Natural killer cell (primary cell): ENCODE data around the gene RBMS3. TPM values are rescaled to one million over a fixed set of nuclear protein-coding genes. Genes with fewer than 3 reads are reported as not detected.

Experiments
- ATAC-seq, 3 donors: fragments of 150-1000 bp in 2 of 3; fragments of 200-7000 bp in 1 of 3; cut with Tn5 transposase; 1 replicate in 1 of 3; 2 replicates in 2 of 3; pipeline ENCODE4 v1.10.0; 2021; ENCODE audit warnings: mild to moderate bottlenecking in 2 of 3, moderate library complexity in 2 of 3
- DNase-seq, 2 donors: peaks; one replicate each; pipeline versions ENCODE4 v3.0.0 to v3.0.0-alpha.2; 2013 to 2021; ENCODE audit warnings: mixed read lengths in 1 of 2
- H3K27ac ChIP-seq: one replicate; pipeline ENCODE4 v1.5.1; 2013; ENCODE audit warnings: mild to moderate bottlenecking, low read length
- H3K27me3 ChIP-seq: one replicate; pipeline ENCODE4 v1.6.1; 2013; ENCODE audit warnings: low read length; ENCODE audit not compliant: control insufficient read depth, insufficient read depth
- H3K36me3 ChIP-seq: one replicate; pipeline ENCODE4 v1.6.1; 2013; ENCODE audit warnings: low read length; ENCODE audit not compliant: control insufficient read depth, insufficient read depth
- H3K4me1 ChIP-seq: one replicate; pipeline ENCODE4 v1.6.1; 2013; ENCODE audit warnings: low read length; ENCODE audit not compliant: control insufficient read depth, insufficient read depth
- H3K4me3 ChIP-seq: one replicate; pipeline ENCODE4 v1.5.1; 2013; ENCODE audit warnings: low read length
- H3K9me3 ChIP-seq: one replicate; pipeline ENCODE4 v1.6.1; 2013; ENCODE audit warnings: low read length; ENCODE audit not compliant: control insufficient read depth, insufficient read depth
- H3K27ac Mint-ChIP-seq, 2 donors: one replicate each; pipeline ENCODE4 v1.8.0; 2022; ENCODE audit warnings: mild to moderate bottlenecking in 2 of 2, mixed read lengths in 2 of 2, moderate library complexity in 1 of 2
- H3K27me3 Mint-ChIP-seq, 2 donors: one replicate each; pipeline ENCODE4 v1.8.0; 2022; ENCODE audit warnings: low read depth in 2 of 2, mixed read lengths in 2 of 2
- H3K36me3 Mint-ChIP-seq: one replicate; pipeline ENCODE4 v1.8.0; 2022; ENCODE audit warnings: mixed read lengths
- H3K4me1 Mint-ChIP-seq, 2 donors: one replicate each; pipeline ENCODE4 v1.8.0; 2022; ENCODE audit warnings: mixed read lengths in 2 of 2
- H3K4me3 Mint-ChIP-seq: one replicate; pipeline ENCODE4 v1.8.0; 2022; ENCODE audit warnings: mild to moderate bottlenecking, moderate library complexity, mixed read lengths
- H3K9me3 Mint-ChIP-seq, 2 donors: one replicate each; pipeline ENCODE4 v1.8.0; 2022; ENCODE audit warnings: mixed read lengths in 2 of 2
- WGBS: methylation state at CpG from one replicate; pipeline ENCODE4 v1.1.7; 2013; ENCODE audit warnings: missing lambda C conversion rate; ENCODE audit not compliant: insufficient coverage; 5-methylcytosine and 5-hydroxymethylcytosine counted together
- intact Hi-C: fragments of 100-400 bp; cut with micrococcal nuclease; formaldehyde crosslinking; loops from one replicate; pipeline ENCODE4 v1.14.2; 2022
- total RNA-seq, 4 donors: library from RNA; stranded (reverse); fragments of 120-200 nt in 1 of 4; gene quantifications; one replicate each; pipeline versions ENCODE4 v1.2.3 to v1.2.4, GENCODE V29; 2013 to 2022
- TF ChIP-seq, protein P1 (sequence below): fragments of 200-600 bp; IDR thresholded peaks from one replicate; pipeline ENCODE4 v1.8.0; 2022; ENCODE audit warnings: antibody characterized with exemption

The RBMS3 gene
- total RNA-seq, 3 donors from 2014 or later (not counting 1 experiment from before 2014, with no cell fraction given), result 0.16 TPM; not detected in 2

DNA sequence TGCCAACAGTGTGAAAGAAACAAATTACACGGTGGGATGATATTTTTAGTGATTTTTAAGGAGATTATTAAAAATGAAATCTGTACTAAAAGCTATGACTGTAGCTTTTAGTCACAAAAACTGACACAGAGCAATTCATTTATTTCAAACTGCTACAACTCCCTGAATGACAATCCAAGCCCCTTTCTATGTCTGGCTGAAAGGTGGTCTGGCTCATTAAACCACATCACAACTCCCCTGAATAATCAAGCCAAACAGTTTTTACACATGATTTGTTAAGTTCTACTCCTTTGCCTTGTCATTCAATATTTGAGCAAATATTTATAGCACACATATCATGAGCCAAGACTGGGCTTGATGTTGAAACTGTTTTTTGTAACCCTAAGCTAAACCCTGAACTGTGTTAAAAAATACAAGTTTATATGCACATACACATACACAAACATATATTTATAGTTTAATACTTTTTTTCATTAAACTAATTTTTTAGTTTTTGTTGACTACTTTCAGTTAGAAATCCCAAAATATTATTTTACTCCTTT, 125.5 kb downstream of the RBMS3 start:
- Mint-ChIP-seq H3K36me3 (no peaks in the 10 kb centered on the region), H3K9me3 (peaks cover 2% of the 10 kb centered on the region in 2 donors), H3K27me3 (no peaks in the 10 kb centered on the region), H3K27ac (no peak overlapping the region), H3K4me3 (no peak overlapping the region), H3K4me1 (no peaks in the 10 kb centered on the region)
- intact Hi-C loops, result no loop called here
- no peaks in the 10 kb centered on the region for H3K9me3 ChIP-seq
- ATAC-seq (no peak), DNase-seq (no peak)
- no peaks in the 10 kb centered on the region for H3K4me1 ChIP-seq
- no peak overlapping the region for H3K27ac ChIP-seq
- no peaks in the 10 kb centered on the region for H3K27me3 ChIP-seq
- WGBS, result no CpG with 5 or more reads among the region's 1 CpG
- TF ChIP-seq, protein P1, sequence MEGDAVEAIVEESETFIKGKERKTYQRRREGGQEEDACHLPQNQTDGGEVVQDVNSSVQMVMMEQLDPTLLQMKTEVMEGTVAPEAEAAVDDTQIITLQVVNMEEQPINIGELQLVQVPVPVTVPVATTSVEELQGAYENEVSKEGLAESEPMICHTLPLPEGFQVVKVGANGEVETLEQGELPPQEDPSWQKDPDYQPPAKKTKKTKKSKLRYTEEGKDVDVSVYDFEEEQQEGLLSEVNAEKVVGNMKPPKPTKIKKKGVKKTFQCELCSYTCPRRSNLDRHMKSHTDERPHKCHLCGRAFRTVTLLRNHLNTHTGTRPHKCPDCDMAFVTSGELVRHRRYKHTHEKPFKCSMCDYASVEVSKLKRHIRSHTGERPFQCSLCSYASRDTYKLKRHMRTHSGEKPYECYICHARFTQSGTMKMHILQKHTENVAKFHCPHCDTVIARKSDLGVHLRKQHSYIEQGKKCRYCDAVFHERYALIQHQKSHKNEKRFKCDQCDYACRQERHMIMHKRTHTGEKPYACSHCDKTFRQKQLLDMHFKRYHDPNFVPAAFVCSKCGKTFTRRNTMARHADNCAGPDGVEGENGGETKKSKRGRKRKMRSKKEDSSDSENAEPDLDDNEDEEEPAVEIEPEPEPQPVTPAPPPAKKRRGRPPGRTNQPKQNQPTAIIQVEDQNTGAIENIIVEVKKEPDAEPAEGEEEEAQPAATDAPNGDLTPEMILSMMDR, result no peak
- H3K36me3 ChIP-seq, result no peaks in the 10 kb centered on the region
- H3K4me3 ChIP-seq, result no peak overlapping the region

DNA sequence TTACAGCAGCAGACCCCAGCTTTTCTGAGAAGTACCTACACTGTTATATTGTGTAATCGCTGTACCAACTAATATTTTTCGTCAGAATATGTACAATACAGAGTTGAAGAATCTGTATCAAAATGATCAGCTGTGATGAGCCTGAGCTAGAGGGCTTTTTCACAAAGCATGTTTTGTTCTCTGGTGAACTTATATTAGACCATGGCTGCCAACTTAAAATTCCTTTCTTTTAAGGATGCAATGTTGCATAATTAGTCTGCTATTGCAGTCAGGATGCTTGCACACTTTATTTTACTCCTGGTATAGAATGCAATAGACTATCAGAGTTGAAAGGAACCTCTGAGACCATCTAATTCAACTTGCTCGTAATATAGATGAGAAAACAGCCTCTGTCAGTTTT, 127.8 kb downstream of the RBMS3 start:
- H3K36me3 ChIP-seq, result no peaks in the 10 kb centered on the region
- TF ChIP-seq, protein P1, result no peak
- no peaks in the 10 kb centered on the region for H3K4me1 ChIP-seq
- no peak overlapping the region for H3K4me3 Mint-ChIP-seq
- no peaks in the 10 kb centered on the region for H3K4me1 Mint-ChIP-seq
- H3K36me3 Mint-ChIP-seq, result no peaks in the 10 kb centered on the region
- no peak overlapping the region for H3K27ac Mint-ChIP-seq
- peaks cover 0 to 2% of the 10 kb centered on the region in 2 donors for H3K9me3 Mint-ChIP-seq
- H3K27ac ChIP-seq, result no peak overlapping the region
- WGBS, result 94% methylated on average over 2 of the region's 3 CpGs
- no peaks in the 10 kb centered on the region for H3K9me3 ChIP-seq
- intact Hi-C loops, result no loop called here
- ATAC-seq (no peak), DNase-seq (no peak)
- H3K4me3 ChIP-seq, result no peak overlapping the region
- no peaks in the 10 kb centered on the region for H3K27me3 Mint-ChIP-seq
- H3K27me3 ChIP-seq, result no peaks in the 10 kb centered on the region

DNA sequence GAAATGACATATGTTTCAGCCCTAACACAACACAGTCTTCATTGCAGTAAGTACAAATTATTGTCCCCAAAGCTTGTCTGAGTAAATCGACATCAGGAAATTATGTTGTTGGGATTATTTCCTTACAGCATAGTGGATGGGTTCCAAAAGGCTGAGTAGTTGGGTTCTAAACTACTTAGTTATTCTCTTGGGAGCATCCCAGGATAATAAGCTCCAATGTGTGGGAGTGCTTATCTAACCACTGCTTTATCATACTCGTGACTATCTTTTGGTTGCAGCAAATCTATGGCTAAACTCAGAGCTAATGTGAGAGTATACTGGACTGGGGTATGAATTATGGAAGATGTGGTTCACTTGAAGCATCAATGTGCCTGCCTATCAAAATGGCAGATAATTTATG, 128.5 kb downstream of the RBMS3 start:
- H3K9me3 ChIP-seq, result no peaks in the 10 kb centered on the region
- no peaks in the 10 kb centered on the region for H3K36me3 ChIP-seq
- no peaks in the 10 kb centered on the region for H3K4me1 ChIP-seq
- Mint-ChIP-seq H3K4me3 (no peak overlapping the region), H3K4me1 (no peaks in the 10 kb centered on the region), H3K27ac (no peak overlapping the region), H3K9me3 (peaks cover 2% of the 10 kb centered on the region in 2 donors), H3K27me3 (no peaks in the 10 kb centered on the region), H3K36me3 (no peaks in the 10 kb centered on the region)
- no peak overlapping the region for H3K4me3 ChIP-seq
- no peaks in the 10 kb centered on the region for H3K27me3 ChIP-seq
- no peak for ATAC-seq
- TF ChIP-seq, protein P1, result no peak
- WGBS, result 88% methylated on average over 2 of the region's 2 CpGs
- no peak overlapping the region for H3K27ac ChIP-seq
- DNase-seq, result no peak
- intact Hi-C loops, result no loop called here

DNA sequence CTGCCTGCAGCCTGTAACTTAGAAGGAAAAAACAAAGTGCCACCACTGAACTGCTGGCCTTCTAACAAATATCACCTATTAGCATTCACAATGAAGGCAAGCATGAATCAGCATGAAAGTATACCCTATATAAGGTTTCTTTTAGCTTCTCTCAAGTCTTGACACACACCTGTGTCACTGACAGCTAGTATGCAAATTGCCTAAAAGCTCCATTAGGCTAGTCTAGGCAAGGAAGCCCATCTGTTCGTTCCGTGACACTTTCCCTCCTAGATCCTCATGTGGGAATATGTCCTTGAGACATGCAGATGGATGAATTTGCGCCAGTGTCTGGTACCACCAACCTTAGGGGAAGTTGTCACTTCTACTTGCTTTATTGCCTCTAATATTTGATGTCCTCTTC, 129.3 kb downstream of the RBMS3 start:
- Mint-ChIP-seq H3K27me3 (no peaks in the 10 kb centered on the region), H3K4me1 (no peaks in the 10 kb centered on the region), H3K27ac (no peak overlapping the region), H3K9me3 (peaks cover 2% of the 10 kb centered on the region in 2 donors), H3K4me3 (no peak overlapping the region), H3K36me3 (no peaks in the 10 kb centered on the region)
- Histone ChIP-seq H3K27ac (no peak overlapping the region), H3K27me3 (no peaks in the 10 kb centered on the region), H3K4me1 (no peaks in the 10 kb centered on the region), H3K36me3 (no peaks in the 10 kb centered on the region), H3K4me3 (no peak overlapping the region), H3K9me3 (no peaks in the 10 kb centered on the region)
- ATAC-seq (no peak), DNase-seq (no peak)
- TF ChIP-seq, protein P1, result no peak
- intact Hi-C loops, result no loop called here
- 79% methylated on average over 3 of the region's 3 CpGs for WGBS
